RWPE2 (cell line): ENCODE data around the gene NRSN1.

Experiments used
- ATAC-seq: fragments of 200-7000 bp; cut with Tn5 transposase; 3 replicates; pipeline ENCODE4 v1.9.1; 2021; ENCODE audit warnings: low read depth
- DNase-seq: peaks from one replicate; pipeline ENCODE4 v3.0.0-alpha.2; 2020; ENCODE audit warnings: low spot score
- H3K27ac ChIP-seq: fragments of 450-650 bp; 2 replicates; pipeline ENCODE4 v1.5.1; 2017; ENCODE audit warnings: mild to moderate bottlenecking; ENCODE audit not compliant: poor library complexity, severe bottlenecking
- H3K27me3 ChIP-seq: fragments of 250-450 bp; sonication (Bioruptor Pico); 2 replicates; pipeline ENCODE4 v1.5.1; 2021; ENCODE audit warnings: mild to moderate bottlenecking, moderate library complexity; ENCODE audit not compliant: insufficient read depth, poor library complexity, severe bottlenecking
- H3K36me3 ChIP-seq: fragments of 250-450 bp; sonication (Bioruptor Pico); 2 replicates; pipeline ENCODE4 v1.5.1; 2020; ENCODE audit warnings: low read depth, mild to moderate bottlenecking, moderate library complexity
- H3K4me1 ChIP-seq: fragments of 250-450 bp; sonication (Bioruptor Pico); 2 replicates; pipeline ENCODE4 v1.5.1; 2021; ENCODE audit warnings: mild to moderate bottlenecking, moderate library complexity; ENCODE audit not compliant: insufficient read depth, poor library complexity, severe bottlenecking
- H3K4me3 ChIP-seq: fragments of 250-450 bp; sonication (Bioruptor Pico); 2 replicates; pipeline ENCODE4 v1.5.1; 2021; ENCODE audit warnings: mild to moderate bottlenecking, moderate library complexity; ENCODE audit not compliant: severe bottlenecking
- H3K9me3 ChIP-seq: fragments of 250-450 bp; sonication (Bioruptor Pico); 2 replicates; pipeline ENCODE4 v1.5.1; 2021; ENCODE audit warnings: mild to moderate bottlenecking, moderate library complexity; ENCODE audit not compliant: severe bottlenecking
- CTCF ChIP-seq: fragments of 450-650 bp; IDR thresholded peaks from one replicate; pipeline ENCODE4 v1.5.1; 2017; ENCODE audit warnings: mild to moderate bottlenecking, moderate library complexity; ENCODE audit not compliant: poor library complexity, severe bottlenecking

The NRSN1 gene

GRCh38 chr6:24105191-24105590, 20.8 kb upstream of the NRSN1 start:
- no peak for TF ChIP-seq CTCF
- DNase-seq, result no peak
- H3K27ac ChIP-seq, result no peak overlapping the region
- H3K9me3 ChIP-seq, result no peaks in the 10 kb centered on the region
- H3K36me3 ChIP-seq, result no peaks in the 10 kb centered on the region
- no peak overlapping the region for H3K4me3 ChIP-seq
- no peaks in the 10 kb centered on the region for H3K4me1 ChIP-seq
- no peaks in the 10 kb centered on the region for H3K27me3 ChIP-seq
- ATAC-seq, result no peak

GRCh38 chr6:24106291-24106690, 19.7 kb upstream of the NRSN1 start:
- Histone ChIP-seq H3K4me3 (no peak overlapping the region), H3K27ac (no peak overlapping the region), H3K4me1 (no peaks in the 10 kb centered on the region), H3K9me3 (no peaks in the 10 kb centered on the region), H3K36me3 (no peaks in the 10 kb centered on the region), H3K27me3 (no peaks in the 10 kb centered on the region)
- DNase-seq, result no peak
- no peak for ATAC-seq
- TF ChIP-seq CTCF, result no peak

GRCh38 chr6:24107294-24107693, 18.7 kb upstream of the NRSN1 start:
- DNase-seq, result no peak
- no peak overlapping the region for H3K27ac ChIP-seq
- H3K4me3 ChIP-seq, result no peak overlapping the region
- no peaks in the 10 kb centered on the region for H3K27me3 ChIP-seq
- ATAC-seq, result no peak
- TF ChIP-seq CTCF, result no peak
- H3K9me3 ChIP-seq, result no peaks in the 10 kb centered on the region
- no peaks in the 10 kb centered on the region for H3K36me3 ChIP-seq
- no peaks in the 10 kb centered on the region for H3K4me1 ChIP-seq

- TF ChIP-seq CTCF, result no peak
Observed at GRCh38 chr6:24108056-24108455, 18.0 kb upstream of the NRSN1 start.

GRCh38 chr6:24110417-24110816, 15.6 kb upstream of the NRSN1 start:
- ATAC-seq (no peak), DNase-seq (no peak)
- no peaks in the 10 kb centered on the region for H3K36me3 ChIP-seq
- H3K4me3 ChIP-seq, result no peak overlapping the region
- H3K27me3 ChIP-seq, result no peaks in the 10 kb centered on the region
- no peak overlapping the region for H3K27ac ChIP-seq
- no peaks in the 10 kb centered on the region for H3K9me3 ChIP-seq
- TF ChIP-seq CTCF, result no peak
- H3K4me1 ChIP-seq, result no peaks in the 10 kb centered on the region

More at GRCh38 chr6:24108056-24108455, 18.0 kb upstream of the NRSN1 start:
- Histone ChIP-seq H3K4me1 (no peaks in the 10 kb centered on the region), H3K9me3 (no peaks in the 10 kb centered on the region), H3K36me3 (no peaks in the 10 kb centered on the region), H3K4me3 (no peak overlapping the region), H3K27me3 (no peaks in the 10 kb centered on the region), H3K27ac (no peak overlapping the region)
- DNase-seq (no peak), ATAC-seq (no peak)
